Loucy (cell line): Measurements from ENCODE around the gene CCDC91.

Source experiments
- CTCF ChIP-seq: fragments of 200-600 bp; sonication (generic); conservative IDR thresholded peaks from 2 replicates; pipeline ENCODE4 v1.5.1; 2014; ENCODE audit warnings: mild to moderate bottlenecking, antibody characterized with exemption, low read length
- EZH2phosphoT487 ChIP-seq: fragments of 200-600 bp; IDR thresholded peaks from 2 replicates; pipeline ENCODE4 v1.6.1; 2018; ENCODE audit warnings: antibody characterized with exemption, mild to moderate bottlenecking, moderate library complexity, borderline replicate concordance

- no peak for TF ChIP-seq EZH2phosphoT487
- TF ChIP-seq CTCF = no peak
Observed at GRCh38 chr12:28415755-28416154, 225.5 kb downstream of the CCDC91 start.
